HUES48 (cell line): ENCODE results near the gene MAX.

Experiments
- H3K27ac ChIP-seq: one replicate; pipeline ENCODE4 v1.7.0; 2013; ENCODE audit warnings: low read depth, low read length, inconsistent platforms
- H3K27me3 ChIP-seq: 2 replicates; pipeline ENCODE4 v1.6.1; 2013; ENCODE audit warnings: mild to moderate bottlenecking, low read length; ENCODE audit not compliant: control insufficient read depth, insufficient read depth
- H3K36me3 ChIP-seq: 2 replicates; pipeline ENCODE4 v1.6.1; 2013; ENCODE audit warnings: low read length; ENCODE audit not compliant: control insufficient read depth, insufficient read depth
- H3K4me1 ChIP-seq: 2 replicates; pipeline ENCODE4 v1.6.1; 2013; ENCODE audit warnings: mild to moderate bottlenecking, low read length; ENCODE audit not compliant: control insufficient read depth, insufficient read depth
- H3K4me3 ChIP-seq: 2 replicates; pipeline ENCODE4 v1.5.1; 2013; ENCODE audit warnings: mild to moderate bottlenecking, low read depth, low read length
- H3K9ac ChIP-seq: 2 replicates; pipeline ENCODE4 v1.6.1; 2013; ENCODE audit warnings: mild to moderate bottlenecking, low read depth, low read length, moderate library complexity
- H3K9me3 ChIP-seq: 2 replicates; pipeline ENCODE4 v1.6.1; 2013; ENCODE audit warnings: low read length; ENCODE audit not compliant: control insufficient read depth, insufficient read depth

Gene MAX

GRCh38 chr14:65132855-65133254 is 30.5 kb upstream of the MAX start:
- no peak overlapping the region for H3K27ac ChIP-seq
- H3K4me3 ChIP-seq, result no peak overlapping the region
- no peaks in the 10 kb centered on the region for H3K27me3 ChIP-seq
- no peaks in the 10 kb centered on the region for H3K9me3 ChIP-seq
- no peaks in the 10 kb centered on the region for H3K36me3 ChIP-seq
- H3K9ac ChIP-seq, result no peak overlapping the region
- H3K4me1 ChIP-seq, result no peaks in the 10 kb centered on the region

GRCh38 chr14:65131301-65131701 is 29.0 kb upstream of the MAX start:
- Histone ChIP-seq H3K9ac (no peak overlapping the region), H3K36me3 (no peaks in the 10 kb centered on the region), H3K27ac (no peak overlapping the region), H3K9me3 (no peaks in the 10 kb centered on the region), H3K4me3 (no peak overlapping the region), H3K27me3 (no peaks in the 10 kb centered on the region), H3K4me1 (no peaks in the 10 kb centered on the region)

- H3K27me3 ChIP-seq, result no peaks in the 10 kb centered on the region
- no peaks in the 10 kb centered on the region for H3K4me1 ChIP-seq
- no peak overlapping the region for H3K4me3 ChIP-seq
- H3K36me3 ChIP-seq, result no peaks in the 10 kb centered on the region
- H3K9me3 ChIP-seq, result no peaks in the 10 kb centered on the region
- no peak overlapping the region for H3K27ac ChIP-seq
- no peak overlapping the region for H3K9ac ChIP-seq
These were observed 25.8 kb upstream of the MAX start for GRCh38 chr14:65128096-65128495.

- Histone ChIP-seq H3K9me3 (no peaks in the 10 kb centered on the region), H3K27me3 (no peaks in the 10 kb centered on the region), H3K4me3 (no peak overlapping the region), H3K4me1 (no peaks in the 10 kb centered on the region), H3K36me3 (no peaks in the 10 kb centered on the region), H3K9ac (no peak overlapping the region), H3K27ac (no peak overlapping the region)
These were observed 15.7 kb upstream of the MAX start for GRCh38 chr14:65117769-65118745.

- H3K27ac ChIP-seq, result no peak overlapping the region
- no peaks in the 10 kb centered on the region for H3K27me3 ChIP-seq
- no peak overlapping the region for H3K4me3 ChIP-seq
- H3K4me1 ChIP-seq, result no peaks in the 10 kb centered on the region
- H3K9ac ChIP-seq, result no peak overlapping the region
- no peaks in the 10 kb centered on the region for H3K9me3 ChIP-seq
- no peaks in the 10 kb centered on the region for H3K36me3 ChIP-seq
These were observed 13.3 kb upstream of the MAX start for GRCh38 chr14:65115615-65116014.

GRCh38 chr14:65110525-65110924 is 8.2 kb upstream of the MAX start:
- Histone ChIP-seq H3K27me3 (no peaks in the 10 kb centered on the region), H3K36me3 (no peaks in the 10 kb centered on the region), H3K9ac (no peak overlapping the region), H3K27ac (no peak overlapping the region), H3K4me3 (no peak overlapping the region), H3K9me3 (no peaks in the 10 kb centered on the region), H3K4me1 (no peaks in the 10 kb centered on the region)

GRCh38 chr14:65109357-65109756 is 7.0 kb upstream of the MAX start:
- Histone ChIP-seq H3K27me3 (no peaks in the 10 kb centered on the region), H3K36me3 (no peaks in the 10 kb centered on the region), H3K9me3 (no peaks in the 10 kb centered on the region), H3K27ac (no peak overlapping the region), H3K9ac (no peak overlapping the region), H3K4me3 (no peak overlapping the region), H3K4me1 (no peaks in the 10 kb centered on the region)

GRCh38 chr14:65107200-65107599 is 4.9 kb upstream of the MAX start:
- Histone ChIP-seq H3K4me1 (no peaks in the 10 kb centered on the region), H3K9me3 (no peaks in the 10 kb centered on the region), H3K4me3 (no peak overlapping the region), H3K27me3 (peaks cover 3% of the 10 kb centered on the region; the same call in 1 of the 2 replicates), H3K27ac (no peak overlapping the region), H3K36me3 (no peaks in the 10 kb centered on the region), H3K9ac (no peak overlapping the region)

- Histone ChIP-seq H3K36me3 (no peaks in the 10 kb centered on the region), H3K9me3 (no peaks in the 10 kb centered on the region), H3K4me3 (no peak overlapping the region), H3K4me1 (no peaks in the 10 kb centered on the region), H3K27ac (no peak overlapping the region), H3K9ac (no peak overlapping the region), H3K27me3 (peaks cover 3% of the 10 kb centered on the region; the same call in 1 of the 2 replicates)
These were observed 4.4 kb upstream of the MAX start for GRCh38 chr14:65106736-65107135.

GRCh38 chr14:65106316-65106715 is 4.0 kb upstream of the MAX start:
- Histone ChIP-seq H3K9me3 (no peaks in the 10 kb centered on the region), H3K4me1 (no peaks in the 10 kb centered on the region), H3K9ac (no peak overlapping the region), H3K4me3 (no peak overlapping the region), H3K27me3 (peaks cover 3% of the 10 kb centered on the region; the same call in 1 of the 2 replicates), H3K27ac (no peak overlapping the region), H3K36me3 (no peaks in the 10 kb centered on the region)

GRCh38 chr14:65104791-65105190 is 2.5 kb upstream of the MAX start:
- peaks cover 1% of the 10 kb centered on the region; the same call in 1 of the 2 replicates for H3K36me3 ChIP-seq
- H3K9me3 ChIP-seq, result no peaks in the 10 kb centered on the region
- no peak overlapping the region for H3K4me3 ChIP-seq
- H3K27ac ChIP-seq, result no peak overlapping the region
- H3K4me1 ChIP-seq, result peaks cover 6% of the 10 kb centered on the region; the same call in 1 of the 2 replicates
- no peak overlapping the region for H3K9ac ChIP-seq
- H3K27me3 ChIP-seq, result peaks cover 3% of the 10 kb centered on the region; the same call in 1 of the 2 replicates
